Medulla oblongata (tissue), 1 donor: ENCODE measurements around the gene CACNA1A.
"Not testable (repeated sequence)": the region's sequence is repeated elsewhere in the genome, so short reads cannot be mapped to it uniquely, and the experiment has no call there.

Experiments
- DNase-seq: peaks from one replicate; pipeline ENCODE4 v3.0.0-alpha.2; 2015; ENCODE audit errors: extremely low spot score

Gene CACNA1A

GRCh38 chr19:13207237-13207845, 298.9 kb downstream of the CACNA1A start:
- DNase-seq = no peak

DNA sequence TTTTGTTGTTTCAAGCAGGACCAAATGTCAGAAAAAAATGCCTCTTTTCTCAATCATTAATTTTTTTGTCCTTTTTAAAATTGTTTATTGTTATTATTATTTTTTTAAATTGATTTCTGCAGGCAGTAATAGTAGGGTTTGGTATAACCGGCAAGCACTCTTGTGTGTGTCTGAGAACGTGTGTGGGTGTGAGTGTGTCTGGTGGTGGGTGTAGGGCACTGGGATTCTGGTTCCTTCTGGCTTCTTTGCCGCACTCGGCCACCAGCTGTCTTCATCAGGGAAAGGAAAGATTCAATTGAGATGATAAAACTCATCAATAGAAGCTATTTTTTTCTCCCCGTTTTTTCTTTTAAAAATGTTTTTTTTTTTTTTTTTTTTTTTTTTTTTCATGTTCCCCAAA, 299.7 kb downstream of the CACNA1A start:
- DNase-seq = no peak

DNA sequence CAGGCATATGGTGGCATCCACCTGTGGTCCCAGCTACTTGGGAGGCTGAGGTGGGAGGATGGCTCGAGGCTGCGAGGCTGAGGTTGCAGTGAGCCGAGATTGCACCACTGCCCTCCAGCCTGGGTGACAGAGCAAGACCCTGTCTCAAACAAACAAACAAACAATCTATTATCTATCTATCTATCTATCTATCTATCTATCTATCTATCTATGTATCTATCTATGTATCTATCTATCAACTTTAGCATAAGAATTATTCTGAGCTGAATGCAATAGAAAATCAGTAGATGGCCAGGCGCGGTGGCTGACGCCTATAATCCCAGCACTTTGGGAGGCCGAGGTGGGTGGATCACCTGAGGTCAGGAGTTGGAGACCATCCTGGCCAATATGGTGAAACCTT, 304.2 kb downstream of the CACNA1A start:
- not testable (repeated sequence) for DNase-seq

DNA sequence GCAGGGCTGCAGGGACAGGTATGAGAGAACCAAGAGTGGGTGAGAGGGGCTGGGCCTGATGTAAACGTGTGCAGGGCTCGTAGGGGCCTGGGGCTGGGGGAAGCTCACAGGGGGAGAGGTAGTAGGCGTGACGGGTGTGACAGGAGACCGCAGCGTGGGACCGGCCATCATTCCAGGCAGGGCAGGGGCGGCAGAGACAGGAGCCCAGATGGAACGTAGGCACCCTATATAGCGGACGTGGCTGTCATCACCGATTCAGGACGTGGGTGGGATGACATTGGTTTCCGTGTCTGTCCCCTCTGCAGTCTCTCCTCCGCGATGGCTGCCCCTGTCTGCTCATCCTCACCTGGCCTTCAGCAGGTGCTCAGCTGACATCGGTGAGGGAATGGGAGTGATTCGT, 307.6 kb downstream of the CACNA1A start:
- no peak for DNase-seq

- no peak for DNase-seq
Measured at GRCh38 chr19:13195678-13196077, 310.6 kb downstream of the CACNA1A start.

DNA sequence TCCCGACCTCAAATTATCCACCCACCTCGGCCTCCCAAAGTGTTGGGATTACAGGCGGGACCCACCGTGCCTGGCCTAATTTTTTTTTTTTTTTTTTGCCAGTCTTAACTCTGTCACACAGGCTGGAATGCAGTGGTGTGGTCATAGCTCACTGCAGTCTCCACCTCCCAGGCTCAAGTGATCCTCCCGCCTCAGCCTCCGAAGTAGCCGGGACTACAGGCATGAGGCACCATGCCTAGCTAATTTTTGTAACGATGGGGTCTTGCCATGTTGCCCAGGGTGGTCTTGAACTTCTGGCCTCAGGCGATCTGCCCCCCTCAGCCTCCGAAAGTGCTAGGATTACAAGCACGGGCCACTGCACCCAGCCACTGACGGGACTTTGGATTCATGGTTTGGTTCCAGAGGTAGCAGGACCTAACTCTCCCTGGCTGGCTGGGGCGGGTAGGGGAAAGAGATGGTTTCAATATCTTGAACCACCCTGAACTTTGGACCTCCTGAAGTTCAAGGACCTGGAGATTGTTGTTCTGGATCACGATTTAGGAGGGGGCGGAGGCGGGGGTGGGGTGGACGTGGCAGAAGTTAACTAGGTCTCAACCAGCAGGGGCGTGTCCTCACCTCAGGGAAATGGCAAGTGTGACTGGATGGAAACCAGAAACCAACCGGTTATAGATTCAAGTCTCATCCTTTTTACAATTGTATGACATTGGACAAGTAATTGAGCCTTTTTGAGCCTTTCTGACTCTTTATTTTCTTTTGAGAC, 315.3 kb downstream of the CACNA1A start:
- DNase-seq = no peak

DNA sequence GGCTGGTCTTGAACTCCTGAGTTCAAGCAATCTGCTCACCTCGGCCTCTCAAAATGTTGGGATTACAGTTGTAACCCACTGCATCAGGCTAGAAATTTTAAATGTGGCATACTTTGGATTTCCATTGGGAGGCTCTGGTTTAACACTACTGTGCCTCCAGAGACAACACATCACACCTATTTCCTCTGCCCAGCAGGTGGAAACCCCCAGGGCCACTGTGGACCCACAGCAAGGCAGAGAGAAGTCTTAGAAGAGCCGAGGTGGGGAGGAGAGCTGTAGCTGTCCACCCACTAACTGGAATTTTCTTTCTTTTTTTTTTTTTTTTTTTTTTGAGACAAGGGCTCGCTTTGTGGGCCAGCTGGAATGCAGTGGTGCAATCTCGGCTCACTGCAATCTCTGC, 316.7 kb downstream of the CACNA1A start:
- DNase-seq = no peak

DNA sequence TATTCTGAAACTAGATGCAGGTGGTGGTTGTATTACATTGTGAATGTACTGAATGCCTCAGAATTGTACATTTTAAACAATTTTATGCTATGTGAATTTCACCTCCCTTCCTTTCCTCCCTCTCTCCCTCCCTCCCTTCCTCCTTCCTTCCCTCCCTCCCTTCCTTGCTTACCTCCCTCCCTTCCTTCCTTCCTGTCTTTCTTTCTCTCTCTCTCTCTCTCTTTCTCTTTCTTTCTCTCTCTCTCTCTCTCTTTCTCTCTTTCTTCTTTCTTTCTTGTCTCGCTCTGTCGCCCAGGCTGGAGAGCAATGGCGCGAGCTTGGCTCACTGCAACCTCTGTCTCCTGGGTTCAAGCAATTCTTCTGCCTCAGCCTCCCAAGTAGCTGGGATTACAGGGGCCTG, 318.9 kb downstream of the CACNA1A start:
- DNase-seq = no peak

DNA sequence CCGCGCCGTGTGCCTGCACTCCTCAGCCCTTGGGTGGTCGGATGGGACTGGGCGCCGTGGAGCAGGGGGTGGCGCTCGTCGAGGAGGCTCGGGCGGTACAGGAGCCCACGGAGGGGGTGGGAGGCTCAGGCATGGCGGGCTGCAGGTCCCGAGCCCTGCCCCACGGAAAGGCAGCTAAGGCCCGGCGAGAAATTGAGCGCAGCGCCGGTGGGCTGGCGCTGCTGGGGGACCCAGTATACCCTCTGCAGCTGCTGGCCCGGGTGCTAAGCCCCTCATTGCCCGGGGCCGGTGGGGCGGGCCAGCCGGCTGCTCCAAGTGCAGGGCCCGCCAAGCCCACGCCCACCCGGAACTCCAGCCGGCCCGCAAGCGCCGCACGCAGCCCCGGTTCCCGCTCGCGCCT, 319.6 kb downstream of the CACNA1A start:
- not testable (repeated sequence) for DNase-seq

- peak; percentile 34 for DNase-seq
Measured at GRCh38 chr19:13185763-13186657, 320.3 kb downstream of the CACNA1A start.

DNA sequence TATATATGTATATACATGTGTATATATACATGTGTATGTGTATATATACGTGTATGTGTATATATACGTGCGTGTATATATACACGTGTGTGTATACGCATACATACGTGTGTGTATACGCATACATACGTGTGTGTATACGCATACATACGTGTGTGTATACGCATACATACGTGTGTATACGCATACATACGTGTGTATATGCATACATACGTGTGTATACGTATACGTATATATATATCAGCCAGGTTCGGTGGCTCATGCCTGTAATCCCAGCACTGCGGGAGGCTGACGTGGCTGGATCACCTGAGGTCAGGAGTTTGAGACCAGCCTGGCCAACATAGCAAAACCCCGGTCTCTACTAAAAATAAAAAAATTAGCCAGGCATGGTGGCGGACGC, 321.4 kb downstream of the CACNA1A start:
- not testable (repeated sequence) for DNase-seq

DNA sequence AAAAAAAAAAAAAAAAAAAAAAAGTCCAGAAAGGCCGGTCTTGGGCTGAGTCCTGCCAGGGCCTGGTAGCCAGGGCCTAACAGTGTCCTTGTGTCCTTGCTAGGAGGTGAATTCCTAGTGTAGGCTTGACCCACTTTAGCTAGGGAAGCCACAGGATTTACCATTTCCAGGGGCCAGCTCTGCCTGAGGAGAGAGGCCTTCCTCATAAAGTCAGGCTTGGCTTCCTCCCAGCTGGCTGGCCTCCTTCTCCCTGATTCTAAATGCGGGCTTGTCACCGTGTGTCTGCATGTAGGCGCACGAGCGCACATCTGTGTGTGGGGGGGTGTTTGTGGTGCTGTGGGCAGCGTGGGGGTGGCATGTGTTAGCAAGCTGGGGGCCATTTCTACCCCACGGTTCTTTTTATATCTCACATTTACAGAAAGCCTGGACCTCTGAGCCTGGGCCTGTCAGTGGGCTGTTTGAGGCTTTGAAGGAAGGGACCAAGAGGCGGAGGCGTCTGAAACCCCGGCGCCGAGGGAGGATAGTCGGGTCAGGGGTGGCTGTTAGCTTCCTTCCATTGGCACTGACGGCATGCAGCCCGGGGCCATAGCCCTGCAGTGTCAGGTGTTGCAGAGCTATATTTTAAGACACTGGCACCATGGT, 324.4 kb downstream of the CACNA1A start:
- DNase-seq = peak; percentile 72

DNA sequence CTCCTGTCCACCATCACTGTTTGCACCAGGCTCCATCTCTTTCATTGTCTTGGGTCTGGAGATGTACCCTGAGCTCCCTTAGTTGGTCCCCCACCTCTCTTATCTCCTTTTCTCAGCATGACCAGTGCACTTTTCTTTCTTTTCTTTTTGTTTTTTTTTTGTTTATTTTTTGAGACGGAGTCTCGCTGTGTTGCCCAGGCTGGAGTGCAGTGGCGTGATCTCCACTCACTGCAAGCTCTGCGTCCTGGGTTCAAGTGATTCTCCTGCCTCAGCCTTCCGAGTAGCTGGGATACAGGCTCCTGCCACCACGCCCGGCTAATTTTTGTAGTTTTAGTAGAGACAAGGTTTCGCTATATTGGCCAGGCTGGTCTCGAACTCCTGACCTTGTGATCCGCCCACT, 328.0 kb downstream of the CACNA1A start:
- not testable (repeated sequence) for DNase-seq

GRCh38 chr19:13177584-13177983, 328.7 kb downstream of the CACNA1A start:
- DNase-seq = not testable (repeated sequence)

DNA sequence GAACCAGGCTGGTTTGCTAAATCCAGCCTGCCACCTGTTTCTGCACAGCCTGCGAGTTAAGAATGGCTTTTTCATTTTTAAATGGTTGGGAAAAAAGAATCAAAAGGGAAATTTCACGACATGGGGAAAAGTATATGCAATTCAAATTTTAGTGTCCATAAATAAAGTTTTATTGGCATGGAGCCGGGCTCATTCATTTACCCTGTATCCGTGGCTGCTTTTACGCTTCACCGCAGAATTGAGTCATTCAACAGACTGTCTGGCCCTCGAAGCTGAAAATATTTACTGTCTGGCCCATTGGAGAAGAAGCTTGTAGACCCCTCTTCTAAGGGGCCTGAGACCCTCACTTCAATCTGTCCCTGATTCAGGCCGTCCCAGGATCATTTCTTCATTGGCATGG, 329.9 kb downstream of the CACNA1A start:
- no peak for DNase-seq

- DNase-seq = no peak
Measured at GRCh38 chr19:13173139-13173737, 333.0 kb downstream of the CACNA1A start.

- DNase-seq = peak; percentile 60
Measured at GRCh38 chr19:13172346-13173138, 333.7 kb downstream of the CACNA1A start.

- DNase-seq = no peak
Measured at GRCh38 chr19:13171146-13171545, 335.1 kb downstream of the CACNA1A start.

GRCh38 chr19:13169769-13170168, 336.5 kb downstream of the CACNA1A start:
- DNase-seq = no peak

GRCh38 chr19:13166151-13166550, 340.1 kb downstream of the CACNA1A start:
- not testable (repeated sequence) for DNase-seq
